DLD1 (cell line): Measurements from ENCODE around the gene CFAP46.

Source experiments
- in situ Hi-C: cut with HindIII; loops from 2 replicates; pipeline ENCODE4 v1.10.0; 2017; ENCODE audit warnings: low sequenced_read_pairs

The CFAP46 gene

GRCh38 chr10:132876131-132876860 is 66.1 kb downstream of the CFAP46 start:
- in situ Hi-C loops, result loop anchor here (5.0 kb wide), 1 partner anchor 34 kb away; no protein-coding TSS in a partner anchor

GRCh38 chr10:132875435-132875834 is 66.9 kb downstream of the CFAP46 start:
- in situ Hi-C loops, result loop anchor here (5.0 kb wide), 1 partner anchor 33 kb away; no protein-coding TSS in a partner anchor

GRCh38 chr10:132873395-132873794 is 69.0 kb downstream of the CFAP46 start:
- in situ Hi-C loops, result no loop called here

- in situ Hi-C loops, result no loop called here
These were observed 69.7 kb downstream of the CFAP46 start for GRCh38 chr10:132872658-132873057.

- in situ Hi-C loops, result no loop called here
These were observed 71.9 kb downstream of the CFAP46 start for GRCh38 chr10:132870426-132870825.

GRCh38 chr10:132869621-132870020 is 72.7 kb downstream of the CFAP46 start:
- in situ Hi-C loops, result no loop called here

GRCh38 chr10:132868995-132869394 is 73.4 kb downstream of the CFAP46 start:
- in situ Hi-C loops, result no loop called here

GRCh38 chr10:132867801-132868644 is 74.3 kb downstream of the CFAP46 start:
- in situ Hi-C loops, result no loop called here

- in situ Hi-C loops, result no loop called here
These were observed 75.6 kb downstream of the CFAP46 start for GRCh38 chr10:132866601-132867381.

GRCh38 chr10:132865851-132866600 is 76.3 kb downstream of the CFAP46 start:
- in situ Hi-C loops, result no loop called here

- in situ Hi-C loops, result no loop called here
These were observed 77.2 kb downstream of the CFAP46 start for GRCh38 chr10:132865171-132865631.

- in situ Hi-C loops, result no loop called here
These were observed 79.6 kb downstream of the CFAP46 start for GRCh38 chr10:132862485-132863420.

GRCh38 chr10:132861884-132862461 is 80.4 kb downstream of the CFAP46 start:
- in situ Hi-C loops, result no loop called here

- in situ Hi-C loops, result no loop called here
These were observed 81.2 kb downstream of the CFAP46 start for GRCh38 chr10:132861116-132861691.

GRCh38 chr10:132860532-132860931 is 81.8 kb downstream of the CFAP46 start:
- in situ Hi-C loops, result no loop called here

- in situ Hi-C loops, result no loop called here
These were observed 83.1 kb downstream of the CFAP46 start for GRCh38 chr10:132859084-132859855.

- in situ Hi-C loops, result no loop called here
These were observed 84.0 kb downstream of the CFAP46 start for GRCh38 chr10:132858121-132859081.
